ENCODE measurements around the gene SCD5. TPM values are rescaled to one million over a fixed set of nuclear protein-coding genes. Genes with fewer than 3 reads are reported as not detected.
A peak's percentile ranks its signal among the peaks of the same experiment; 100 is the strongest.

The SCD5 gene
- total RNA-seq, 2 experiments from 2014 or later = 0.47 to 0.76 TPM

- H3K27ac ChIP-seq (ENCODE audit: low read depth, low read length, poor library complexity, severe bottlenecking) = no peak overlapping the region
- no peaks in the 10 kb centered on the region for H3K36me3 ChIP-seq (ENCODE audit: insufficient read depth, low read length)
- no TSS peak for BruUV-seq (replicated peaks)
- DNase-seq (ENCODE audit: low spot score) = no peak
- CTCF ChIA-PET (ENCODE audit: unreplicated experiment) = no interaction called here
- POLR2A ChIA-PET = interaction anchor here (0.5 kb wide), 1 partner anchor 1478 kb away, joined by 3 read pairs; no protein-coding TSS in a partner anchor
- no peaks in the 10 kb centered on the region for H4K20me1 ChIP-seq (ENCODE audit: insufficient read depth, low read length)
- no peak overlapping the region for H3K4me2 ChIP-seq (ENCODE audit: low read length)
- intact Hi-C loops (cut with micrococcal nuclease; ENCODE audit: unreplicated experiment) = no loop called here
- no peak for TF ChIP-seq EZH2phosphoT487 (IDR thresholded peaks at IDR 0.05; ENCODE audit: borderline replicate concordance, low read depth, low read length)
- TF ChIP-seq CTCF (conservative IDR thresholded peaks at IDR 0.05; ENCODE audit: low read length) = no peak
- H3K4me3 ChIP-seq (ENCODE audit: low read depth, low read length, poor library complexity, severe bottlenecking) = no peak overlapping the region
- no peaks in the 10 kb centered on the region for H3K79me2 ChIP-seq (ENCODE audit: insufficient read depth, low read depth, low read length)
- H3K9me3 ChIP-seq (ENCODE audit: low read length) = no peaks in the 10 kb centered on the region
- H2AFZ ChIP-seq (ENCODE audit: low read length) = no peak overlapping the region
- no peaks in the 10 kb centered on the region for H3K4me1 ChIP-seq (ENCODE audit: insufficient read depth, low read length, poor library complexity, severe bottlenecking)
- H3K9me2 ChIP-seq (ENCODE audit: insufficient read depth, low read length) = no peaks in the 10 kb centered on the region
Measured at GRCh38 chr4:82681754-82682153, 116.8 kb downstream of the SCD5 start.

GRCh38 chr4:82680834-82681233 is 117.8 kb downstream of the SCD5 start:
- Histone ChIP-seq H3K4me3 (ENCODE audit: low read depth, low read length, poor library complexity, severe bottlenecking) (no peak overlapping the region), H2AFZ (ENCODE audit: low read length) (no peak overlapping the region), H3K9me2 (ENCODE audit: insufficient read depth, low read length) (no peaks in the 10 kb centered on the region), H3K36me3 (ENCODE audit: insufficient read depth, low read length) (no peaks in the 10 kb centered on the region), H3K27ac (ENCODE audit: low read depth, low read length, poor library complexity, severe bottlenecking) (no peak overlapping the region), H3K4me1 (ENCODE audit: insufficient read depth, low read length, poor library complexity, severe bottlenecking) (no peaks in the 10 kb centered on the region), H4K20me1 (ENCODE audit: insufficient read depth, low read length) (no peaks in the 10 kb centered on the region), H3K9me3 (ENCODE audit: low read length) (no peaks in the 10 kb centered on the region), H3K4me2 (ENCODE audit: low read length) (no peak overlapping the region), H3K79me2 (ENCODE audit: insufficient read depth, low read depth, low read length) (no peaks in the 10 kb centered on the region)
- no peak for TF ChIP-seq CTCF (conservative IDR thresholded peaks at IDR 0.05; ENCODE audit: low read length)
- no peak for TF ChIP-seq EZH2phosphoT487 (IDR thresholded peaks at IDR 0.05; ENCODE audit: borderline replicate concordance, low read depth, low read length)
- intact Hi-C loops (cut with micrococcal nuclease; ENCODE audit: unreplicated experiment) = no loop called here
- DNase-seq (ENCODE audit: low spot score) = no peak
- ChIA-PET POLR2A (no interaction called here), CTCF (ENCODE audit: unreplicated experiment) (no interaction called here)
- BruUV-seq (replicated peaks) = no TSS peak

- Histone ChIP-seq H3K36me3 (ENCODE audit: insufficient read depth, low read length) (no peaks in the 10 kb centered on the region), H3K4me3 (ENCODE audit: low read depth, low read length, poor library complexity, severe bottlenecking) (no peak overlapping the region), H3K4me1 (ENCODE audit: insufficient read depth, low read length, poor library complexity, severe bottlenecking) (no peaks in the 10 kb centered on the region), H3K4me2 (ENCODE audit: low read length) (no peak overlapping the region), H4K20me1 (ENCODE audit: insufficient read depth, low read length) (no peaks in the 10 kb centered on the region), H3K9me3 (ENCODE audit: low read length) (no peaks in the 10 kb centered on the region), H3K27ac (ENCODE audit: low read depth, low read length, poor library complexity, severe bottlenecking) (no peak overlapping the region), H3K9me2 (ENCODE audit: insufficient read depth, low read length) (no peaks in the 10 kb centered on the region), H3K79me2 (ENCODE audit: insufficient read depth, low read depth, low read length) (no peaks in the 10 kb centered on the region), H2AFZ (ENCODE audit: low read length) (no peak overlapping the region)
- intact Hi-C loops (cut with micrococcal nuclease; ENCODE audit: unreplicated experiment) = no loop called here
- CTCF ChIA-PET (ENCODE audit: unreplicated experiment) = no interaction called here
- POLR2A ChIA-PET = interaction anchor here (0.8 kb wide), 1 partner anchor 29 kb away, joined by 3 read pairs; no protein-coding TSS in a partner anchor
- DNase-seq (ENCODE audit: low spot score) = no peak
- no TSS peak for BruUV-seq (replicated peaks)
- TF ChIP-seq CTCF (conservative IDR thresholded peaks at IDR 0.05; ENCODE audit: low read length) = peak; percentile 49
- no peak for TF ChIP-seq EZH2phosphoT487 (IDR thresholded peaks at IDR 0.05; ENCODE audit: borderline replicate concordance, low read depth, low read length)
Measured at GRCh38 chr4:82679531-82679930, 119.1 kb downstream of the SCD5 start.

Measured in OCI-LY7 (cell line).